Smooth muscle cell (in vitro differentiated cells): ENCODE results near the gene KCNMA1. TPM values are rescaled to one million over a fixed set of nuclear protein-coding genes. Genes with fewer than 3 reads are reported as not detected.

Experiments used
- DNase-seq: peaks from one replicate; lab custom pipeline; 2025; ENCODE audit not compliant: unreplicated experiment; lab: John Stamatoyannopoulos, UW
- H2AFZ ChIP-seq: fragments of 200-600 bp; sonication (generic); 2 replicates; pipeline ENCODE4 v1.6.0; 2016; ENCODE audit warnings: antibody characterized with exemption, low read depth, mild to moderate bottlenecking
- H3F3A ChIP-seq: fragments of 200-600 bp; sonication (generic); 2 replicates; pipeline ENCODE4 v1.6.0; 2017; ENCODE audit warnings: antibody characterized with exemption, low read depth
- H3K27ac ChIP-seq: fragments of 200-600 bp; sonication (generic); 2 replicates; pipeline ENCODE4 v1.5.1; 2016; ENCODE audit warnings: low read depth, mild to moderate bottlenecking
- H3K27me3 ChIP-seq: fragments of 200-600 bp; sonication (generic); 2 replicates; pipeline ENCODE4 v1.6.1; 2016; ENCODE audit warnings: low read depth, mild to moderate bottlenecking
- H3K36me3 ChIP-seq: fragments of 200-600 bp; sonication (generic); 2 replicates; pipeline ENCODE4 v1.5.1; 2016; ENCODE audit warnings: low read depth
- H3K4me1 ChIP-seq: fragments of 200-600 bp; sonication (generic); 2 replicates; pipeline ENCODE4 v1.5.1; 2016; ENCODE audit warnings: low read depth
- H3K4me2 ChIP-seq: fragments of 200-600 bp; sonication (generic); 2 replicates; pipeline ENCODE4 v1.6.0; 2016; ENCODE audit warnings: mild to moderate bottlenecking
- H3K4me3 ChIP-seq: fragments of 200-600 bp; sonication (generic); 2 replicates; pipeline ENCODE4 v1.5.1; 2016; ENCODE audit warnings: mild to moderate bottlenecking
- H3K79me2 ChIP-seq: fragments of 200-600 bp; sonication (generic); 2 replicates; pipeline ENCODE4 v1.6.0; 2016; ENCODE audit warnings: low read depth, mild to moderate bottlenecking
- H3K9ac ChIP-seq: fragments of 200-600 bp; sonication (generic); 2 replicates; pipeline ENCODE4 v1.6.0; 2016; ENCODE audit warnings: low read depth
- H3K9me3 ChIP-seq: fragments of 200-600 bp; sonication (generic); replicated peaks from 2 replicates; pipeline ENCODE4 v1.5.1; 2016; ENCODE audit warnings: low read depth
- H4K20me1 ChIP-seq: fragments of 200-600 bp; sonication (generic); 2 replicates; pipeline ENCODE4 v1.6.0; 2016; ENCODE audit warnings: low read depth
- WGBS: methylation state at CpG from one replicate; pipeline ENCODE4 v1.1.7; 2016; ENCODE audit warnings: low lambda C conversion rate; 5-methylcytosine and 5-hydroxymethylcytosine counted together
- polyA plus RNA-seq: library from polyadenylated mRNA; unstranded; fragments of >200 nt; fragmentation: Nextera tagmentation; extraction: Ambion mirVana; gene quantifications from 2 replicates; pipeline ENCODE4 v1.2.1, GENCODE V29; 2016
- total RNA-seq: library from RNA; depleted of rRNA; stranded (reverse); fragments of >200 nt; gene quantifications from 2 replicates; pipeline ENCODE4 v1.2.3, GENCODE V29; 2014
- TF ChIP-seq, protein P1 (sequence below): fragments of 200-600 bp; sonication (generic); IDR thresholded peaks from 2 replicates; pipeline ENCODE4 v1.5.1; 2017; ENCODE audit warnings: borderline replicate concordance, mild to moderate bottlenecking, antibody characterized with exemption; ENCODE audit not compliant: insufficient read depth, poor library complexity, severe bottlenecking

The KCNMA1 gene
- total and polyA plus RNA-seq, 2 experiments from 2014 or later = 9.1 to 23.4 TPM

DNA sequence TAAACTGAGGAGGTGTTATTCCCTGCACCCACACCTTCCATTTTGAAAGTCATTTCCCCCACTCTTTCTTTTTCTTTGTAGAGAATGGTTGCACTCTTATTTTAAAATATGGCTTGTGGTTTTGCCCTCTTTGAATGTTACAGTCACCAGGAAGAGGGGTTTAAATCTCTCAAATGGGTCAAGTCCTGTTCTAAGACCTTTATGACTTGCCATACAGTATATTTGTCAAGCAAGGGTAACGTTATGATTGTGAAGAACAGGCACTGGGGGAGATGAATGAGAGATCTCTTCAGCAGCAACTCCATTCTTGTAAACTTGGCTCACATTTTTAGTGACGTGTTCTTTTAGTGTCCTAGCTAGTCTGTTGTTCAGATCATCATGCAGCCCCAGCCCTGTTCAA, 634.7 kb downstream of the KCNMA1 start:
- Histone ChIP-seq H3K9me3 (no peaks in the 10 kb centered on the region), H3K4me2 (no peak overlapping the region), H3K79me2 (no peaks in the 10 kb centered on the region), H3K4me1 (peaks cover 6% of the 10 kb centered on the region), H2AFZ (no peak overlapping the region), H3K27ac (no peak overlapping the region), H3K36me3 (no peaks in the 10 kb centered on the region), H3K9ac (no peak overlapping the region), H3F3A (no peaks in the 10 kb centered on the region), H3K27me3 (no peaks in the 10 kb centered on the region), H3K4me3 (no peak overlapping the region), H4K20me1 (no peaks in the 10 kb centered on the region)
- no peak for DNase-seq
- TF ChIP-seq, protein P1, sequence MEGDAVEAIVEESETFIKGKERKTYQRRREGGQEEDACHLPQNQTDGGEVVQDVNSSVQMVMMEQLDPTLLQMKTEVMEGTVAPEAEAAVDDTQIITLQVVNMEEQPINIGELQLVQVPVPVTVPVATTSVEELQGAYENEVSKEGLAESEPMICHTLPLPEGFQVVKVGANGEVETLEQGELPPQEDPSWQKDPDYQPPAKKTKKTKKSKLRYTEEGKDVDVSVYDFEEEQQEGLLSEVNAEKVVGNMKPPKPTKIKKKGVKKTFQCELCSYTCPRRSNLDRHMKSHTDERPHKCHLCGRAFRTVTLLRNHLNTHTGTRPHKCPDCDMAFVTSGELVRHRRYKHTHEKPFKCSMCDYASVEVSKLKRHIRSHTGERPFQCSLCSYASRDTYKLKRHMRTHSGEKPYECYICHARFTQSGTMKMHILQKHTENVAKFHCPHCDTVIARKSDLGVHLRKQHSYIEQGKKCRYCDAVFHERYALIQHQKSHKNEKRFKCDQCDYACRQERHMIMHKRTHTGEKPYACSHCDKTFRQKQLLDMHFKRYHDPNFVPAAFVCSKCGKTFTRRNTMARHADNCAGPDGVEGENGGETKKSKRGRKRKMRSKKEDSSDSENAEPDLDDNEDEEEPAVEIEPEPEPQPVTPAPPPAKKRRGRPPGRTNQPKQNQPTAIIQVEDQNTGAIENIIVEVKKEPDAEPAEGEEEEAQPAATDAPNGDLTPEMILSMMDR = no peak
- WGBS = 45% methylated on average over 2 of the region's 2 CpGs

DNA sequence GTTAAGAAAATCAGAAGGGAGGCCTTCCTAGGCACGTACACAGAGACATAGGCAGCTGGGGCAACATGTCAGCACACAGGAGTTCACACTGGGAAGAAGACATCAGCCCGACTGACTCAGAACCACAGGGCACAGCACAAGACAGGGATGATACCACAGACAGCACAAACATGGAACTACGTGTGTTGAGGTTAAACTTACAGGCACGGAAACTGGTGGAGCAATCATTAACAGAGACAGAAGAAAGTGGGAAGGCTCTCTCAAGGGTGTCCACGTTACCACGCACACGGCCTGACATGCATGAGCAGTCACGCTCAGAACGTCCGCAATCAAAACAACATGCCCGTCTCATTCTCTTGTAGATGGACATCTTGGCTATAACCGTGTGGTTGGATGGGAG, 636.4 kb downstream of the KCNMA1 start:
- WGBS = 89% methylated on average over 12 of the region's 12 CpGs
- H3K9ac ChIP-seq = no peak overlapping the region
- H3K4me1 ChIP-seq = peaks cover 6% of the 10 kb centered on the region
- no peak for DNase-seq
- no peak overlapping the region for H3K4me3 ChIP-seq
- no peaks in the 10 kb centered on the region for H3F3A ChIP-seq
- no peak overlapping the region for H2AFZ ChIP-seq
- TF ChIP-seq, protein P1 = no peak
- no peaks in the 10 kb centered on the region for H3K79me2 ChIP-seq
- H3K9me3 ChIP-seq = no peaks in the 10 kb centered on the region
- no peak overlapping the region for H3K4me2 ChIP-seq
- H3K36me3 ChIP-seq = no peaks in the 10 kb centered on the region
- no peaks in the 10 kb centered on the region for H4K20me1 ChIP-seq
- H3K27ac ChIP-seq = no peak overlapping the region
- H3K27me3 ChIP-seq = no peaks in the 10 kb centered on the region

DNA sequence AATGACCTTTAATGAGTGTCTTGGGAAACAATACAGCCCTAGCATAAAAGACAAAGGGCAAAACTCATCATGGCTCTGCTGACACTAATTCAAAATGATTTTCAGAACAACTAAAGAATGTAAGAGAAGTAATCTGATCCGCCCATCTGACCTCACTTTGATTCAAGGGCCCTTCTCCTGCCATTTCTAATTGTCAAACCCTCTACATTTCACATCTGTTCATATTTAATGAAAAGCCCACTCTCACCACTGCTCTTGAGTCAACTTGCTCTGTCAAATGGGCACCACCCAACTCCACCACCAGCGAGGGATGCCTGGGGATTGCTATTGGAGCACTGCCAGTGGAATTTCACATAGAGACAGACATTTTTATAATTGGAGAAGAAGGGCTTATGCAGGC, 639.2 kb downstream of the KCNMA1 start:
- H2AFZ ChIP-seq = no peak overlapping the region
- 95% methylated on average over 2 of the region's 2 CpGs for WGBS
- no peak for DNase-seq
- no peak overlapping the region for H3K9ac ChIP-seq
- no peaks in the 10 kb centered on the region for H3K9me3 ChIP-seq
- no peak overlapping the region for H3K27ac ChIP-seq
- H3K79me2 ChIP-seq = no peaks in the 10 kb centered on the region
- H3K4me1 ChIP-seq = peaks cover 3% of the 10 kb centered on the region
- H3K36me3 ChIP-seq = no peaks in the 10 kb centered on the region
- no peaks in the 10 kb centered on the region for H4K20me1 ChIP-seq
- H3K27me3 ChIP-seq = no peaks in the 10 kb centered on the region
- no peaks in the 10 kb centered on the region for H3F3A ChIP-seq
- H3K4me3 ChIP-seq = no peak overlapping the region
- TF ChIP-seq, protein P1 = no peak
- no peak overlapping the region for H3K4me2 ChIP-seq

DNA sequence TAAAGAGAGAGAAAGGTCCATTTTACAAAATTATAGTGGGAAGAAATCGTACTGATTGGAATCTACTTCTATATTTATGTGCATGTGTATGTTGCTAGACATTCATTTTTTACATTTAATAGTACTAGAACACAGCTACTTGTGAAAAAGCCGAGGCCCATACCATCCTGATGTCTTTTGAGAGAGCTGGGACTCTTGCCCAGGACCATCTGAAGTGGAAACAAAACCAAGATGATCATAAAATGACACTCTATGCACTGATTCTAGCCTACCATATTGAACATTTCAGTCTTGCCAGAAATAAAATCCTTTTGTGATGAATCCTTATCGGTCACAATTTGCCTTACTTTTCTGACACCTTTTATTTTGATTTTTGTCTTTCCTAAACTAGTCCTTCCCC, 640.0 kb downstream of the KCNMA1 start:
- no peaks in the 10 kb centered on the region for H4K20me1 ChIP-seq
- H3K27ac ChIP-seq = no peak overlapping the region
- 97% methylated on average over 3 of the region's 3 CpGs for whole genome bisulfite sequencing
- H3K4me3 ChIP-seq = no peak overlapping the region
- H3F3A ChIP-seq = no peaks in the 10 kb centered on the region
- H3K4me2 ChIP-seq = no peak overlapping the region
- no peaks in the 10 kb centered on the region for H3K79me2 ChIP-seq
- H3K27me3 ChIP-seq = no peaks in the 10 kb centered on the region
- no peaks in the 10 kb centered on the region for H3K36me3 ChIP-seq
- TF ChIP-seq, protein P1 = no peak
- H3K9ac ChIP-seq = no peak overlapping the region
- no peak overlapping the region for H2AFZ ChIP-seq
- peaks cover 9% of the 10 kb centered on the region for H3K4me1 ChIP-seq
- H3K9me3 ChIP-seq = no peaks in the 10 kb centered on the region
- DNase-seq = no peak
